B cell (primary cell): ENCODE data around the gene CBX4. TPM values are rescaled to one million over a fixed set of nuclear protein-coding genes. Genes with fewer than 3 reads are reported as not detected.
A peak's percentile ranks its signal among the peaks of the same experiment; 100 is the strongest.

Experiments
- ATAC-seq: fragments of 200-7000 bp; cut with Tn5 transposase; one replicate; pipeline ENCODE4 v1.10.0; 2021; ENCODE audit warnings: low read depth, mild to moderate bottlenecking, moderate number of reproducible peaks, moderate library complexity
- CTCF ChIA-PET: fragments of 350-600 bp; sonication (Branson Sonifier 250); formaldehyde crosslinking; loops from one replicate; lab custom pipeline; 2021; ENCODE audit warnings: antibody characterized with exemption, inconsistent platforms; lab: Charles Lee
- POLR2A ChIA-PET: fragments of 350-600 bp; sonication (Branson Sonifier 250); formaldehyde crosslinking; loops from one replicate; lab custom pipeline; 2021; ENCODE audit warnings: antibody characterized with exemption; lab: Charles Lee
- DNase-seq: peaks from one replicate; pipeline ENCODE4 v3.0.0; 2013
- H2AFZ ChIP-seq: 2 replicates; pipeline ENCODE4 v1.6.1; 2012; ENCODE audit warnings: mild to moderate bottlenecking, low read depth, low read length; ENCODE audit not compliant: insufficient read depth, poor library complexity, severe bottlenecking
- H3K27ac ChIP-seq, 2 donors: 1 replicate in 1 of 2; 2 replicates in 1 of 2; pipeline ENCODE4 v1.5.1; 2012 to 2013; ENCODE audit warnings: low read length in 2 of 2, mild to moderate bottlenecking in 2 of 2, moderate library complexity in 1 of 2
- H3K27me3 ChIP-seq, 4 experiments: fragments of 200-600 bp in 1 of 4; sonication (generic) in 1 of 4; replicated peaks in 1 of 4; 1 replicate in 2 of 4; 2 replicates in 2 of 4; pipeline versions ENCODE4 v1.6.1 to v1.7.0; 2013 to 2016; ENCODE audit warnings: low read length in 3 of 4, mild to moderate bottlenecking in 2 of 4, mixed read lengths in 1 of 4, moderate library complexity in 1 of 4; ENCODE audit not compliant: insufficient read depth in 4 of 4, control insufficient read depth in 3 of 4; ENCODE audit errors: control extremely low read depth in 1 of 4
- H3K36me3 ChIP-seq, 2 experiments: replicated peaks in 1 of 2; 1 replicate in 1 of 2; 2 replicates in 1 of 2; pipeline versions ENCODE4 v1.6.1 to v1.7.1; 2013; ENCODE audit warnings: low read length in 1 of 2; ENCODE audit not compliant: insufficient read depth in 2 of 2, control insufficient read depth in 1 of 2; ENCODE audit errors: control extremely low read depth in 1 of 2, extremely low read depth in 1 of 2
- H3K4me1 ChIP-seq, 2 donors: fragments of 200-600 bp in 1 of 2; sonication (generic) in 1 of 2; 1 replicate in 1 of 2; 2 replicates in 1 of 2; pipeline versions ENCODE4 v1.5.1 to v1.6.1; 2013 to 2017; ENCODE audit warnings: low read length in 2 of 2; ENCODE audit not compliant: control insufficient read depth in 2 of 2, insufficient read depth in 2 of 2
- H3K4me2 ChIP-seq: replicated peaks from 2 replicates; pipeline ENCODE3; 2012; ENCODE audit warnings: mild to moderate bottlenecking, low read depth, low read length; ENCODE audit not compliant: poor library complexity, severe bottlenecking
- H3K4me3 ChIP-seq, 5 experiments: fragments of 200-600 bp in 1 of 5; sonication (generic) in 1 of 5; 1 replicate in 3 of 5; 2 replicates in 2 of 5; pipeline versions ENCODE4 v1.5.1 to v1.7.0; 2011 to 2016; ENCODE audit warnings: low read length in 4 of 5, mild to moderate bottlenecking in 4 of 5, low read depth in 2 of 5, control low read depth in 1 of 5, moderate library complexity in 1 of 5; ENCODE audit not compliant: insufficient read depth in 1 of 5; ENCODE audit errors: control extremely low read depth in 1 of 5, extremely low read depth in 1 of 5
- H3K79me2 ChIP-seq: fragments of 200-600 bp; sonication (generic); one replicate; pipeline ENCODE4 v1.6.0; 2016; ENCODE audit warnings: low read length; ENCODE audit not compliant: control insufficient read depth, insufficient read depth
- H3K9ac ChIP-seq: fragments of 200-600 bp; sonication (generic); 2 replicates; pipeline ENCODE4 v1.6.1; 2017; ENCODE audit warnings: mild to moderate bottlenecking, low read length, moderate library complexity
- H3K9me3 ChIP-seq, 3 donors: one replicate each; pipeline versions ENCODE4 v1.6.1 to v1.7.1; 2013; ENCODE audit warnings: low read length in 2 of 3; ENCODE audit not compliant: control insufficient read depth in 2 of 3, insufficient read depth in 1 of 3; ENCODE audit errors: control extremely low read depth in 1 of 3
- H4K20me1 ChIP-seq: 2 replicates; pipeline ENCODE4 v1.6.0; 2012; ENCODE audit warnings: mild to moderate bottlenecking, low read length; ENCODE audit not compliant: insufficient read depth, control insufficient read depth, poor library complexity, severe bottlenecking
- H3K27ac Mint-ChIP-seq: one replicate; pipeline ENCODE4 v1.8.0; 2021; ENCODE audit warnings: mixed read lengths
- H3K27me3 Mint-ChIP-seq: one replicate; pipeline ENCODE4 v1.8.0; 2021; ENCODE audit warnings: mixed read lengths
- H3K4me1 Mint-ChIP-seq: one replicate; pipeline ENCODE4 v1.8.0; 2021; ENCODE audit warnings: mixed read lengths
- H3K4me3 Mint-ChIP-seq: one replicate; pipeline ENCODE4 v1.8.0; 2021; ENCODE audit warnings: mixed read lengths
- H3K9me3 Mint-ChIP-seq: one replicate; pipeline ENCODE4 v1.8.0; 2022; ENCODE audit warnings: mixed read lengths; ENCODE audit not compliant: insufficient read depth
- EZH2 ChIP-seq: IDR thresholded peaks from 2 replicates; pipeline ENCODE4 v1.6.1; 2012; ENCODE audit warnings: borderline replicate concordance, low read depth, mild to moderate bottlenecking, moderate library complexity, low read length; ENCODE audit not compliant: insufficient read depth, poor library complexity, severe bottlenecking
- WGBS: methylation state at CpG from one replicate; pipeline ENCODE4 v1.1.5; 2013; ENCODE audit warnings: missing lambda C conversion rate; ENCODE audit not compliant: insufficient coverage; 5-methylcytosine and 5-hydroxymethylcytosine counted together
- intact Hi-C: fragments of 100-400 bp; cut with micrococcal nuclease; formaldehyde crosslinking; loops from one replicate; pipeline ENCODE4 v1.10.0; 2022
- polyA plus RNA-seq: library from polyadenylated mRNA; depleted of rRNA; stranded (reverse); fragments of >200 nt; gene quantifications from 2 replicates; pipeline ENCODE4 v1.2.3, GENCODE V29; 2012
- total RNA-seq, 2 donors: library from RNA; stranded (reverse); fragments of 120-200 nt in 1 of 2; gene quantifications; 1 replicate in 1 of 2; 2 replicates in 1 of 2; pipeline versions ENCODE4 v1.2.3 to v1.2.4, GENCODE V29; 2013 to 2022
- TF ChIP-seq, protein P1 (sequence below): fragments of 200-600 bp; IDR thresholded peaks from one replicate; pipeline ENCODE4 v1.8.0; 2022; ENCODE audit warnings: antibody characterized with exemption, mild to moderate bottlenecking

The CBX4 gene
- total and polyA plus RNA-seq, 2 donors (not counting 1 experiment from before 2014, with no cell fraction given) = 81.9 to 115 TPM

DNA sequence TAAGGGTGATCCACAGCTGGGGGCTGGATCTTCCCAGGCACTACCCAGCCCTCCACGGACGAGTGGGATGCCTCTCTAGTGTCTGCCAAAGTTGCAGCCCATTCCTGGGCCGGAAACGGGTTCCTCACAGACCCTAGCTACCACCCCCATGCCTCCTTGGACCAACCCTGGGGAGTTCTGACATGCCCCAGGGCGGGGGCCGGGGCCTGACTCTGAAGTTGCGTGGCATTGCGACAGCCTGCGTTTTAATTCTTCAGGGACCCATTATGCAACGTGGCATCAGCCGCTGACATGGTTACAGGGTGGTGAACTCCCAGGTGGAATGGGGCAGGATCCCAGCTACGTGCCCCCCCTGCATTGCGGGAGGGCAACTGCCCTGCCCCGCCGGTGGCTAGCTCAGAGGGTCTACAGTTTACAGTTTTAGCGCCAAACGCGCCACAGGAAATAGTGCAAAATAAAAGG is 2.7 kb downstream of the CBX4 start:
- peaks cover 0 to 20% (median 11%) of the 10 kb centered on the region in 4 experiments for H3K27me3 ChIP-seq
- POLR2A ChIA-PET = interaction anchor here (0.5 to 6.9 kb wide), 7 partner anchors 8 to 94 kb away, joined by 3 to 45 read pairs (median 5); partner anchors contain the start of gene CBX8
- H3K4me1 Mint-ChIP-seq = peaks cover 46% of the 10 kb centered on the region
- peak overlapping the region; percentile 98 for H3K4me3 Mint-ChIP-seq
- 21% methylated on average over 18 of the region's 18 CpGs for WGBS
- intact Hi-C loops = loop anchor here (5.0 to 10.0 kb wide), 3 partner anchors 89 to 1702 kb away; partner anchors contain the start of genes ENPP7 and TMC8
- H3K9me3 ChIP-seq = peaks cover 0 to 22% (median 0%) of the 10 kb centered on the region in 3 donors
- CTCF ChIA-PET = interaction anchor here (0.6 to 3.4 kb wide), 16 partner anchors 8 to 101 kb away, joined by 3 to 19 read pairs (median 4); partner anchors contain the start of gene CBX8
- H3K27ac ChIP-seq = no peak overlapping the region
- TF ChIP-seq EZH2 = no peak
- TF ChIP-seq, protein P1, sequence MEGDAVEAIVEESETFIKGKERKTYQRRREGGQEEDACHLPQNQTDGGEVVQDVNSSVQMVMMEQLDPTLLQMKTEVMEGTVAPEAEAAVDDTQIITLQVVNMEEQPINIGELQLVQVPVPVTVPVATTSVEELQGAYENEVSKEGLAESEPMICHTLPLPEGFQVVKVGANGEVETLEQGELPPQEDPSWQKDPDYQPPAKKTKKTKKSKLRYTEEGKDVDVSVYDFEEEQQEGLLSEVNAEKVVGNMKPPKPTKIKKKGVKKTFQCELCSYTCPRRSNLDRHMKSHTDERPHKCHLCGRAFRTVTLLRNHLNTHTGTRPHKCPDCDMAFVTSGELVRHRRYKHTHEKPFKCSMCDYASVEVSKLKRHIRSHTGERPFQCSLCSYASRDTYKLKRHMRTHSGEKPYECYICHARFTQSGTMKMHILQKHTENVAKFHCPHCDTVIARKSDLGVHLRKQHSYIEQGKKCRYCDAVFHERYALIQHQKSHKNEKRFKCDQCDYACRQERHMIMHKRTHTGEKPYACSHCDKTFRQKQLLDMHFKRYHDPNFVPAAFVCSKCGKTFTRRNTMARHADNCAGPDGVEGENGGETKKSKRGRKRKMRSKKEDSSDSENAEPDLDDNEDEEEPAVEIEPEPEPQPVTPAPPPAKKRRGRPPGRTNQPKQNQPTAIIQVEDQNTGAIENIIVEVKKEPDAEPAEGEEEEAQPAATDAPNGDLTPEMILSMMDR = no peak
- H3K9ac ChIP-seq = peak overlapping the region; percentile 85
- peak overlapping the region; percentile 98 for H3K27ac Mint-ChIP-seq
- H4K20me1 ChIP-seq = peaks cover 90% of the 10 kb centered on the region
- no peaks in the 10 kb centered on the region for H3K9me3 Mint-ChIP-seq
- peaks cover 41 to 71% of the 10 kb centered on the region in 2 donors for H3K4me1 ChIP-seq
- peaks cover 3% of the 10 kb centered on the region for H3K27me3 Mint-ChIP-seq
- H3K79me2 ChIP-seq = peaks cover 44% of the 10 kb centered on the region
- H3K36me3 ChIP-seq = peaks cover 0 to 34% of the 10 kb centered on the region in 2 experiments
- peak overlapping the region; percentile 94 for H3K4me2 ChIP-seq
- H3K4me3 ChIP-seq = peak overlapping the region in 4 of 5 experiments; percentile 63 to 97 (median 90)
- ATAC-seq (no peak), DNase-seq (no peak)
- H2AFZ ChIP-seq = no peak overlapping the region

DNA sequence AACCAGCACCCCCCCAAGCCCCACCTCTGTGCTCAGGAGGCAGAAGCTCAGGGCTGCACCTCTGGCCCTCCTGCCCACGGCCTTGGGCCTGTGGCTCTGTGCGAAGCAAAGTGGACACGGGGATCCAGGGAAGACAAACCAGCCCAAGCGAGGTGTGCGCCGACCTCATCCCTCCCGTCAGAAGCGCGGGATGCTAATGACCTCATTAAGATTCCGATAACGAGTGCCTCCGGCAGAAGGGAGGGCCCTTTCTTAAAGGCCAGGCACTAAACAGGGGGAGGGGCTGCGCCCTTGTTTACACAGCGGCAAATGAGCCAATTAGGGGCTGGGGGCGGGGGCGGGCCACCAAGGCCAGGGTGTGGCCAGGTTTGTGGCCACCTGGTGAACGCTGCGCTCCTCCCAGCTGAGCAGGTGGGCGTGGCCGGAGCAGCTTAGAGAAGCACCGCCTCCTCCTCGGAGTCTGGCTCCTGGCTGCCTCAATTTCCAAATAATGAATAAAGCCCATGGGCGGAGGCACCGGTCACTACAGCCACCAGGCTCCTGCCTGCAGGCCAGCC is 3.2 kb downstream of the CBX4 start:
- peaks cover 90% of the 10 kb centered on the region for H4K20me1 ChIP-seq
- peaks cover 43% of the 10 kb centered on the region for H3K4me1 Mint-ChIP-seq

More for the DNA sequence above, 3.2 kb downstream of the CBX4 start:
- CTCF ChIA-PET = interaction anchor here (1.0 to 3.4 kb wide), 12 partner anchors 10 to 91 kb away, joined by 3 to 19 read pairs (median 4); partner anchors contain the start of gene CBX8
- no peak overlapping the region for H3K9ac ChIP-seq
- peak overlapping the region in 1 of 5 experiments; percentile 86 for H3K4me3 ChIP-seq
- TF ChIP-seq, protein P1 = no peak
- no peak for TF ChIP-seq EZH2
- no peak overlapping the region for H2AFZ ChIP-seq
- peaks cover 35 to 69% of the 10 kb centered on the region in 2 donors for H3K4me1 ChIP-seq
- H3K27me3 ChIP-seq = peaks cover 0 to 15% (median 9%) of the 10 kb centered on the region in 4 experiments
- H3K27ac Mint-ChIP-seq = no peak overlapping the region
- peak overlapping the region; percentile 94 for H3K4me2 ChIP-seq
- 95% methylated on average over 24 of the region's 24 CpGs for WGBS
- H3K36me3 ChIP-seq = peaks cover 0 to 34% of the 10 kb centered on the region in 2 experiments
- no peak for DNase-seq
- H3K9me3 ChIP-seq = peaks cover 0 to 17% (median 0%) of the 10 kb centered on the region in 3 donors
- no peak overlapping the region for H3K27ac ChIP-seq
- H3K79me2 ChIP-seq = peaks cover 44% of the 10 kb centered on the region
- POLR2A ChIA-PET = interaction anchor here (0.5 to 1.7 kb wide), 5 partner anchors 9 to 93 kb away, joined by 3 to 10 read pairs (median 5); no protein-coding TSS in a partner anchor
- H3K27me3 Mint-ChIP-seq = peaks cover 3% of the 10 kb centered on the region
- intact Hi-C loops = loop anchor here (5.0 to 10.0 kb wide), 3 partner anchors 89 to 1701 kb away; partner anchors contain the start of genes ENPP7 and TMC8
- H3K9me3 Mint-ChIP-seq = no peaks in the 10 kb centered on the region
- no peak for ATAC-seq
- H3K4me3 Mint-ChIP-seq = peak overlapping the region; percentile 98
